ENCODE results near the gene EFS.

DNA sequence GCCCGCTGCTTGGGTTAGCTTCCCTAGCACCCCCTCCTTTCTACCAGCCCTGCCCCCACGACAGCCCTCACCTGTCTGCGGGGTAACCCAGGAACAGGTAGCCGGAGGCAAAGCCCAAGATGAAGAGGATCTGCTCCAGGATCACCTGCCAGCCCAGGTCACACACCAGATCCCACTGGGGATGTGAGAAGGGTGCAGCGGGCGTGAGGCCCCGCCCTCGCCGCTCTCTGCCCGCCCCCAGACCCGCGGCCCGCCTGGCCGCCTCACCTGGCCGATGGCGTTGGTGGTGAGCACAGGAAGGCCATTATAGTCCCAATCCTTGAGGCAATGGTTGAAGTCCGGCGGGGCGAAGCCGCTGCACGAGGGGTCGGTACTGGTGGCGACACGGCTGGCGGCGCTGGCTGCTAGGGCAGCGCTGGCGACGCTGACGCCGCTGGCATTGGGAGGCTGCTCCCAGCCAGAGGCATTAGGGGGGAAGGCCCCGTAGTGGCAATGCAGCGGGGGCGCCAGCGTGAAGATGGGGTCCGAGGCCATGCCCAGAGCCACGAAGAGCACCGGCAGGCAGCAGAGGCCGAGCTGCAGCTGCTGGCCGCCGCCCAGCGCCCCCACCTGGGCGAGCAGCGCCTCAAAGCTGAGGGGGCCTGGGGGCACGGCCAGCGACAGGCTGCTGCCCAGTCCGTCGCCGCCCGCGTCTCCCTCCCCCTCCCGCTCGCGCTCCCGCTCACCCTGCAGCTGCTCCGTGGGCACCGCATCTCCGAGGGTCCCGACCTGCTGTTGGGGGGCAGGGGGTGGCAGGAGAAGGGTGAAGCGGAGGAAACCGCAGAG is 13.1 kb downstream of the EFS start:
- TF ChIP-seq GATA3 (IDR thresholded peaks at IDR 0.05; ENCODE audit: low read depth, low read length) (no peak), GATA2 (IDR thresholded peaks at IDR 0.05; ENCODE audit: low read depth, low read length) (no peak)

Data from SH-SY5Y (cell line).